D721Med (cell line): Measurements from ENCODE around the gene TXLNA.

Experiments
- DNase-seq: peaks from one replicate; pipeline ENCODE4 v3.0.0; 2011; ENCODE audit warnings: low spot score; ENCODE audit not compliant: insufficient read length
- FAIRE-seq: peaks from 2 replicates; lab custom pipeline; 2011; peaks lifted over from hg19 to GRCh38; lab: Jason Lieb, UNC
- TF ChIP-seq, protein P1 (sequence below): IDR thresholded peaks from 2 replicates; pipeline ENCODE4 v1.5.1; 2012; ENCODE audit warnings: mild to moderate bottlenecking, control low read depth; ENCODE audit not compliant: insufficient read depth; ENCODE audit errors: missing control alignments

Gene TXLNA

DNA sequence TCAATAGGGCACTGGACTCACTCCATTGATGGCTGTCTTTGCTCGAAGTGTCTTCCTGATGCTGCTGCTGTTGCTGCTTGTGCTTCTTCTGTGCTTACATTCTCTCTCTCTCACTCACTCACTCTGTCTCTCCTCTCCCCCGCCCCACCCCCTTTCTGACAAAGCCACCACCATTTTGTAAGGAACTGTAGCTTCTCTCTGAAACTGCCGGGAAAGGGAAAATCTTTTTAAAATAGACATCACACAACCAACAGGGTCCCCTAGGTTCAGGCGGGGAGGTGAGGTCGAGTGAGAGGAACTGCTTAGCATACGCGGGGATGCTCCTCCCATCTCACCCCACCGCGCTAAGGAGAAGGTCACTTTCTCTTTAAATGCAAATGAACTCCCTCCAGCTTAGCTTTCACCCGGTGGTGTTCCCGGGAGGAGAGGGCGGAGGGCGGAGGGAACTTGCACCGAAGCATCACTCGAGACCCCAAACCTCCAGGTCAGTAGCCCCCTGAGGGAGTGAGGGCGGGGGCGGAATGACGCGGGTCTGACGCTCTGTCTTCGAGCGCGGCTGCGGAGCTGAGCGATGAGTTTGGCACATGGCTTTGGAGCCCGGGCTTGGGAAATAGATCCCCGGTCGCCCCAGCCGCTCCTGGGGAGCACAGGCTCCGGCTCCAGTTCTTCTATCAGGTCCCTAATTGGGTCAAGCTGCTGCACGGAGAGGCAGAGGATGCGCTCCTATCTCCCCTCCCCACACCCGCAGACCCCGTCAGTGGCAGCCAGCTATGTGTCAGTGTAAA, 20.9 kb downstream of the TXLNA start, which contains the start of gene CCDC28B:
CCDC28B (plus strand) TSS at position 370 of the 785 bp plus-strand sequence. CDS start 1,341 bp downstream, outside the sequence.
- peak; percentile 94 for DNase-seq
- no peak for FAIRE-seq

DNA sequence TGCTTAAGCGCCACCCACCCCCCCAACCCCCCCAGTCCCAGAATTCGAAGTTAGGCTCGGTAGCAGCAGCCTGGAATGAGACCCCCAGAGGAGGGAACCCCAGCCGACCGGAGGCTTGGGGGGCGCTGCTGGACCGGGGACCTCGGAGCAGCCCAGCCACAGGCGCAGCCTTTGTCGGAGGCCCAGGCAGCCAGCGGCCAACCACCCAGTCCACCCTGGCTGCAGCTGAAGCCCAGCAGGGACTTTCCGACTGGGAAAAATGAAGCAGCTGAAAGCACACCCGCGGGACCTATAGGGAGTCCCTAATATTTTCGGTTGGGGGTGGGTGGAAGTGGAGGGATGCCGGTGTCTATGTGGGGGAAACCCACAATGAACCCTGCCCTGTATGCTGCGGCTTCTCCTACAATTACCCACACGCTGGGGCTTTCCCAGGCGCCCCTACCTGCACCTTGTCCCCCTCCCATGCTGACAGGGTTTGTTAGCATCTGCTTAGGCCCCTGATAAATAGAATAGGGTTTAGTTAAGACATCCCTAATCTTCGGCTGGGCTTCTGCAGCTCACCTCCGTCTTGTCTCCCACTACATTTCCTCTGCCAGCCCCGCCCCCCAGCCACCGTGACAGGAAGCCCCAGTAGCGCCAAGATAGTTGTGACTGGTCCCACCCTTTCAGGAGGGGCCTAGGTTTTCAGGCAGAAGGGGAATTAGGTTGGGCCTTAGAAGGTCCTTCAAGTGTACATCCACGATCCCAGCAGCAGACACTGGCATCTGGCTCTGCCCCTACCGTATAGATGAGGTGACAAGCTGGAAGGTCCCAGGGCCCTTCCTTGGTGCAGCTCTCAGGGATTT, 21.8 kb downstream of the TXLNA start:
- DNase-seq (no peak), FAIRE-seq (no peak)
- TF ChIP-seq, protein P1, sequence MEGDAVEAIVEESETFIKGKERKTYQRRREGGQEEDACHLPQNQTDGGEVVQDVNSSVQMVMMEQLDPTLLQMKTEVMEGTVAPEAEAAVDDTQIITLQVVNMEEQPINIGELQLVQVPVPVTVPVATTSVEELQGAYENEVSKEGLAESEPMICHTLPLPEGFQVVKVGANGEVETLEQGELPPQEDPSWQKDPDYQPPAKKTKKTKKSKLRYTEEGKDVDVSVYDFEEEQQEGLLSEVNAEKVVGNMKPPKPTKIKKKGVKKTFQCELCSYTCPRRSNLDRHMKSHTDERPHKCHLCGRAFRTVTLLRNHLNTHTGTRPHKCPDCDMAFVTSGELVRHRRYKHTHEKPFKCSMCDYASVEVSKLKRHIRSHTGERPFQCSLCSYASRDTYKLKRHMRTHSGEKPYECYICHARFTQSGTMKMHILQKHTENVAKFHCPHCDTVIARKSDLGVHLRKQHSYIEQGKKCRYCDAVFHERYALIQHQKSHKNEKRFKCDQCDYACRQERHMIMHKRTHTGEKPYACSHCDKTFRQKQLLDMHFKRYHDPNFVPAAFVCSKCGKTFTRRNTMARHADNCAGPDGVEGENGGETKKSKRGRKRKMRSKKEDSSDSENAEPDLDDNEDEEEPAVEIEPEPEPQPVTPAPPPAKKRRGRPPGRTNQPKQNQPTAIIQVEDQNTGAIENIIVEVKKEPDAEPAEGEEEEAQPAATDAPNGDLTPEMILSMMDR, result no peak

More for the DNA sequence above, 20.9 kb downstream of the TXLNA start, which contains the start of gene CCDC28B:
- TF ChIP-seq, protein P1, result no peak

DNA sequence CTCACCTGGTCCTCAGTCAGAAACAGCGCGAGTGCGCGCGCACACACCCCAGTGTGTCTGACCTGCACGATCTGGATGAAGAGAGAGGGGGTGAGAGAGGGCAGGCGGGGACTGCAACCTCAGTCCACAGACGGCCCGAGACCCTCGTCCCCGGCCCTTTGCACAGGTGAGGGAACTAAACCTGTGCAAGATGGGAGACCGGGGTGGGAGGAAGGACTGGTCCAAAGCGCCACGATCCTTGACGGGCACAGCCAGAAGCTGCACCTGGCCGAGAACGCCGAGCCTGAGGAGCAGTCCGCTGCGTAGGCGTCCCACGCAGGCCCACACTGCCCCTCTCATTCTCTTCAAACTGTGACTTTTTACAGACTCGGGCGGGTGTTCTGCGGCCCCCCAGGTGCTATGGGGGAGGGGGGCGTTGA, 25.5 kb downstream of the TXLNA start:
- FAIRE-seq (no peak), DNase-seq (no peak)
- TF ChIP-seq, protein P1, result no peak

GRCh38 chr1:32205401-32206370, 26.2 kb downstream of the TXLNA start, which contains the start of gene IQCC:
TSS of gene IQCC (plus strand) at chr1:32205671. CDS start at chr1:32205682, 11 bp downstream.
- TF ChIP-seq, protein P1, result no peak
- FAIRE-seq (no peak), DNase-seq (peak; percentile 94)

DNA sequence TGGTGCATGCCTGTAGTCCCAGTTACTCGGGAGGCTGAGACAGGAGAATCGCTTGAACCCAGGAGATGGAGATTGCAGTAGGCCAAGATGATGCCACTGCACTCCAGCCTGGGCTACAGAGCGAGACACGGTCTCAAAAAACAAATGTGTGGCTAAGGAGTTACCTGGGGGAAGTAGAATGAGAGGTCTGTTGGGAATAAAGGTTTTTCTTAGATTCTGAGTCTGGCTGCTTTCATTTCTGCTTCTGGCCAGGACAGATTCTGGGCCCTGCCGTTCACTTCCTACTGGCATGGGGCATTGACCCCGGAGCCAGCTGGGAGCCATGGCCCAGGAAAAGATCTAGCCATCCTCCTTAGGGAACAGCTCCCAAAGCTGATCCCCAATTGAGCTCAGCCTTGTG, 29.0 kb downstream of the TXLNA start:
- DNase-seq (no peak), FAIRE-seq (no peak)
- TF ChIP-seq, protein P1, result no peak

DNA sequence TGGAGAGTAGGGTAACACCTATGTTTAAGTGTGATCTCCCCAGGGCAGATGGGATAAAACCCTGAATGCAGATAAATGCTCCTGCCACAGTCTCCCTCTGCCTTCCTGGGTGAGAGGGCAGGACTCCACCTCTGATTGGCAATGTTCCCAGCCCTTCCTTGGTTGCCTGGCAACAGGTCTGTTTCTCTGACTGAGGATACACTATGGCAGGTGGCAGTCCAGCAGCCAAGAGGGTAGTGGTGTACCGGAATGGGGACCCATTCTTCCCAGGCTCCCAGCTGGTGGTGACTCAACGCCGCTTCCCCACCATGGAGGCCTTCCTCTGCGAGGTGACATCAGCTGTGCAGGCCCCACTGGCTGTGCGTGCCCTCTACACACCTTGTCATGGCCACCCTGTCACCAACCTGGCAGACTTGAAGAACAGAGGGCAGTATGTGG, 29.4 kb downstream of the TXLNA start, which contains the start of gene DCDC2B:
DCDC2B (plus strand) TSS at position 199 of the 438 bp plus-strand sequence; CDS start at position 204, 5 bp downstream.
- TF ChIP-seq, protein P1, result no peak
- DNase-seq (no peak), FAIRE-seq (no peak)
